HG03135 (cell line): ENCODE results near the gene SHANK1.

Experiments used
- ATAC-seq: cut with Tn5 transposase; IDR thresholded peaks from one replicate; pipeline ENCODE4 v1.9.1; 2021; ENCODE audit warnings: mild to moderate bottlenecking, moderate library complexity; ENCODE audit not compliant: unreplicated experiment

The SHANK1 gene

DNA sequence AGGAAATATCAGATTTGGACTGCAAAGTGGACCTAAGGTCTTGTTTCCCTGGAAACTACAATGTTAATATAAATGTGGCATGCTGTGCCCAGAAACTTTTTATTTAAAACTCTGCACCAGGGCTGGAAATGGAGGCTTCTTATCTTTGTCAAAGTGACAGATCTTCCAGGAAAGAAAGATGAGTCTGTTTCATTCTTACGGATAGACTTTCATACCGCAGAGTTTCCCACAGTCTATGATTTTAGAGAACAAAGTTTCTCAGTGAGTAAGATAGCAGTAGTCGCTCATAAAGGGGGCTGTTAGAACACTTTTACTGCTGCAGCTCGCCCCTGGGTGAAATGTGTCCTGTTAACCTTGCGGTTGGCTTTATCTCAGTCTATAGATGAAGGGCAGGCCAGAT is 10.3 kb upstream of the SHANK1 start:
- no peak for ATAC-seq

DNA sequence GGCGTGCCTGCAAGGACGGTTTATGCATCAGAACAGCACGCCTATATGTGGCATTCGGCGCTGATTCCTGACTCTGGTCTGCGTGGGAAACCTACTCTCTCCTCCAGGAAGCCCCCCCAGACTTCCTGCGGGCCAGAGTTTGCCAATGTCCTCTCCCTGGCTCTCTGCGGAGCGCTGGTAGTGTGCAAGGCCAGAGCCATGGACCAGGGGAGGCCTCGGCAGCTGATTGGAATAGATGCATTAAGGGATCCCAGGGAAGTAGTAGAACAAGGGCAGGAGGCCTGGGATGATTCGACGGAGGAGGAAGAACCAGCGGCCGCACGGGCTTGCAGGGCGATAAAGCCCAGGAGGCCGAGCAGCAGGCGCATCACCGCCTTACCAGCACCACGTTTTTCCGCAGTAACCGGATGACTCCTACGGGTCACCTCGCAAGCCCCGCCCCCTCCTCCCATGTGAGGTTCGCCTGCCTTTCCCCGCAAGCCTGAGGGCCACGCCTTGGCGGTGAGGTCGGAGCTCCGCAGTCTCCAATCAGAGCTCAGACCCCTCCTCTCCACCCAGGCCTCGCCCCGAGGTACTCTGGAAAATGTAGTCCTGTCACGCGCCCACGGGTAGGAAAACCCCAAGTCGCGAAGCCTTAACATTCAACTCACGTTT is 8.6 kb upstream of the SHANK1 start:
- ATAC-seq = no peak

DNA sequence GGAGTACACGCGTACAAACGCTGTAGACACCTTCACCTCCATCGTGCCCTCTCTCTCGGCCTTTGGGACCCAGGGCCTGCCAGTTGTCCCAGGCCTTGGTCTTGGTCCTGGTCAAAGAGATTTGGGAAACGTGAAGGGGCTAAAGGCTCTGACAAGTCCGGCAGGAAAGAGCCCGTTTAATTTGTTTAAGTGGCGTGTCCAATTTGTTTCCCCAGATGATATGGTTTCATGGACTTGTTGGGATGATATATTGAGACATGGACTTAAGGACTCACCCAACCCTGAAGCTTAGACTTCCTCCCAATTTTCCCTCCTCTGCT is 6.3 kb upstream of the SHANK1 start:
- no peak for ATAC-seq

DNA sequence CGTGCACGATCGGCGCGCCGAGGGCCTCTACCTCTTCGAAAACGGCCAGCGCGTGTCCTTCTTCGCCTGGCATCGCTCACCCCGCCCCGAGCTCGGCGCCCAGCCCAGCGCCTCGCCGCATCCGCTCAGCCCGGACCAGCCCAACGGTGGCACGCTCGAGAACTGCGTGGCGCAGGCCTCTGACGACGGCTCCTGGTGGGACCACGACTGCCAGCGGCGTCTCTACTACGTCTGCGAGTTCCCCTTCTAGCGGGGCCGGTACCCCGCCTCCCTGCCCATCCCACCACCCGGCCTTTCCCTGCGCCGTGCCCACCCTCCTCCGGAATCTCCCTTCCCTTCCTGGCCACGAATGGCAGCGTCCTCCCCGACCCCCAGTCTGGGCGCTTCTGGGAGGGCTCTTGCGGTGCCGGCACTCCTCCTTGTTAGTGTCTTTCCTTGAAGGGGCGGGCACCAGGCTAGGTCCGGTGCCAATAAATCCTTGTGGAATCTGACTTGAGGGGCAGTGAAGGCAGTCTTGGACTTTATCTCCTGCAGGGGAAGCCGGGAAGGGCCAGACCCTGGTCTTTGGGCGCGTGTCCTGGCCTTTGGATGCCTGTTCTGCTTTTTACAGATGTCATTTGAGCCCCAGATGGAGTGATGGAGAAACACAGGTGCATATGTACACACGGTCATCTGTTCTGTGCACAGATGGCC is 5.8 kb upstream of the SHANK1 start:
- ATAC-seq = no peak

DNA sequence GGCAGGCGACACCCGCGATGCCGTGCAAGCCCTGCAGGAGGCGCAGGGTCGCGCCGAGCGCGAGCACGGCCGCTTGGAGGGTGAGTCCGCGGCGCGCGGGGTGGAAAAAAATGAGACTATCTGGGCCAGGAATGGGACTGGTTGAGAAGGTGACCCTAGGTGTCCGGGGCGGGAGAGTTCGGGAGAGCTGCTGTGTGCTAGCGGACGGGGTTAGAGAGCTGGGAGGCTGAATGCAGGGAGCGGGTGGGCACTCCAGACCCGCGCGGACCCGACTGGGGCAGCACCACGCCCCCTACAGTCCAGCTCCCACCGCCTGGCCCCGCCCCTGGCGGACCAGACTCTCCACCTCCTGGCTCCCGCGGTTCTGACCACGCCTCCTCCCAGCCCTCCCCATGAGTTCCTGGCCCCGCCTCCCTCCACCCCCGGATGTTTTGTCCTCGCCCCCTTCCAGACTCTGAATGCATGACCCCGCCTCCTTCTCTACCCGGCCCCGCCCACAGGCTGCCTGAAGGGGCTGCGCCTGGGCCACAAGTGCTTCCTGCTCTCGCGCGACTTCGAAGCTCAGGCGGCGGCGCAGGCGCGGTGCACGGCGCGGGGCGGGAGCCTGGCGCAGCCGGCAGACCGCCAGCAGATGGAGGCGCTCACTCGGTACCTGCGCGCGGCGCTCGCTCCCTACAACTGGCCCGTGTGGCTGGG is 5.1 kb upstream of the SHANK1 start:
- peak; percentile 63 for ATAC-seq

DNA sequence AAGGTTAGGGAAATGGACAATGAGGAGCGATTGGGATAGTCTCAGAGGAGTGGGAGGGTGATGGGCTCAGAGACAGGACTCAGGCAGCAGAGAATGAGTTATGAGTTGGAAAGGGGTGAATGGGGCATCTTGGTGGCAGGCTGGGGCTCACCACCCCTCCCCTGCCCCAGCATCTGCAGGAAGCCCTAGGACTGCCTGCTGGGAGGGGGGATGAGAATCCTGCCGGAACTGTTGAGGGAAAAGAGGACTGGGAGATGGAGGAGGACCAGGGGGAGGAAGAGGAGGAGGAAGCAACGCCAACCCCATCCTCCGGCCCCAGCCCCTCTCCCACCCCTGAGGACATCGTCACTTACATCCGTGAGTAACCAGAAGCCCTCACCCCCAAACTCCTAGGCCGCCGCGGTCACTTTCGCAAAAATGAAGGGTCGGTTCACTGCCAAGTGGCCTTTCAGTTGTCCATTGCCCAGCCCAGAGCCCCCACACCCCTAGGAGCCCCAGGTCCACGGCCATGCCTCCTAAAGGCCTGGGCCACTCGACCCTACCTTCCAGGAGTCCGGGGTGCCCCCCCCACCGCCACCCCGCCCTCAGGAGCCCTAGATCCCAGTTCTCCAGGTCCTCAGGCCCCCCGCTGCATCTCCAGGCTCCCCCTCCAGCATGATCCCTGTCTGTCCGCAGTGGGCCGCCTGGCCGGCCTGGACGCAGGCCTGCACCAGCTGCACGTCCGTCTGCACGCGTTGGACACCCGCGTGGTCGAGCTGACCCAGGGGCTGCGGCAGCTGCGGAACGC is 4.3 kb upstream of the SHANK1 start:
- ATAC-seq = no peak

DNA sequence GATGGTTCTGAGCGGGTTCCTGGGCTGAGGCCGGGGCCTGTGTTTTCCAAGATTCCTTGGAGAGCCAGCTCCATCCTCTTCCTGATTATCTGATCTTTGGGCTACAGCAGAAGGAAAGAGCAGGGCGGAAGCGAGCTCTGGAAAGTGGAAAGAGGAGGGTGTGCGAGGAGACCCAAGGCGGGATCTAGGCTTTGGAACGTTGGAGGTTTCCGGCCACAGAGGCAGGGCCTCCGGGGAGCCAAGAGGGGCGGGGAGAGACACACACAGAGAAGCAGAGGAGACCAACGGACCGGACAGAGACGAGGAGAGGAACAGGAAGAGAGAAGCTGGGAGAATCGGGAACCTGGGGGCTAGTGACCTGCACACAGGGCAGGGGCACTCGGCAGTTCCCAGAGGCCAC is 3.5 kb upstream of the SHANK1 start, which contains the start of gene CLEC11A:
TSS of gene CLEC11A (plus strand) at position 296 of the 400 bp plus-strand sequence. CDS start 162 bp downstream, outside the sequence.
- ATAC-seq = no peak

DNA sequence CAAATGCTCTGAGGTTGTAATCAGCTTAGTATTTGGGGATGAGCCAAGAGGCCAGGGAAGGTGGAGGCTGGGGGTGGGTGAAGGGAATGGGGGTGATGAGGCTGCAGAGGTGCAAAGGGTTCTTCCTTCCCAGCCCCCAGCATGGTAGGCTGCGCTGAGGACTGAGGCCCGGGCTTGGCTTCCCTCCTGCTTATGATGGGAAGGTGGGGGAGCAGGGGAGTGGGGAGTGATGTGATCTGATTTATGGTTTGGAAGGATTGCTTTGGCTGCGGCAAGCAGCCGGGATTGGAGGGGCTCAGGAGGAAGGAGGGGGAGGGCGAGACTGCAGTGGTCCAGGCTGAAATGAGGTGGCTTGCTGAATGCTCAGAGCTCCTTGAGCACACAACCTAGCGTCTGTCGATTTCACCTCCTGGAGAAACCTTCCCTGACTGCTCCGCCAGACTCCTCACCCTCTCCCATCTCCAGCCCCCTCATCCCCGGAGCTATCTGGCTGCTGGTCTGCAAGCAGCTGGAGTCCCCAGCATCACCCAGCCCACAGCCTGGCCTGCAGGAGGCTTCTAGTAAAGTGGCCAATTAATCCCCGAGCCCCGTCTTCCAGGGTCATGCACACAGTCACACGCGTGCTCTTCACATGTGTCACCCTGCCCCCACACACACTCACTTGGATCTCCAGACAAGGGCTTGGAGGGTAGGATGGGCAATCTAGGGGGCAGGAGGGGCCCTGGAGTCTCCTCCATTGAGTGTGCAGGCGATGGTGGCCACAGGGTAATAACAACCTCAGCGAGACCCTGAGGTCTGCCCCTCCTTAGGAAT is 2.8 kb upstream of the SHANK1 start:
- no peak for ATAC-seq

DNA sequence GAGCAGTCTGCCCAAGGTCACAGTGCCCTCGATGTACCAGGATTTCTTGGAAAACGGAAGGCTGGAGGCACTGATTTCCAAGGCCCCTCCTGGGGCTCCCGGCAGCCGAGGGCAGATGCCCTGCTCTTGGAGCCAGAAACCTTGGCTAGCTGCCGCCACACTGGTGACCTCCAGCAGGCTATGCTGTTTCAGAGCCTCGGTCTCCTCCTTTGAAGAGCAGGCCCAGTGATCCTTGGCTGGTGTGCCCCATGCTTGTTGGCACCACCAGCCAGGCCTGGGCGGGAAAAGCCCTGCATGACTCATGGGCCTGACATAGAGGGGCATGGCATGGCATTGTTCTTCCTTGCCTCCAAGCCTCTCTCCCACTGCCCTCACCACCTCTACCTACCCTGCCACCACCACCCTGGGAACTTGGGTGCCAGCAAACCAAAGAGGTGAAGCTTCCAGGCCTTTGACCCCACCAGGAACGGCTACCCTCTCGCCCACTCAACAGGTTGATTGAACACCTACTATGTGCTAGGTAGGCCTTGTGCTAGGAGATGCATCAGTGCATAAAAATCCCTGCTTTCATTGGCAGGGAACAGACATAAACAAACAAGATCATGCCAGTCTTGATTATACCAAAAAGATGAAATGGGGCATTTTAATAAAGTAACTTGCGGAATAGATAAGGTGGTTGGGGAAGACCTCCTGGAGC is 2.0 kb upstream of the SHANK1 start:
- ATAC-seq = no peak

DNA sequence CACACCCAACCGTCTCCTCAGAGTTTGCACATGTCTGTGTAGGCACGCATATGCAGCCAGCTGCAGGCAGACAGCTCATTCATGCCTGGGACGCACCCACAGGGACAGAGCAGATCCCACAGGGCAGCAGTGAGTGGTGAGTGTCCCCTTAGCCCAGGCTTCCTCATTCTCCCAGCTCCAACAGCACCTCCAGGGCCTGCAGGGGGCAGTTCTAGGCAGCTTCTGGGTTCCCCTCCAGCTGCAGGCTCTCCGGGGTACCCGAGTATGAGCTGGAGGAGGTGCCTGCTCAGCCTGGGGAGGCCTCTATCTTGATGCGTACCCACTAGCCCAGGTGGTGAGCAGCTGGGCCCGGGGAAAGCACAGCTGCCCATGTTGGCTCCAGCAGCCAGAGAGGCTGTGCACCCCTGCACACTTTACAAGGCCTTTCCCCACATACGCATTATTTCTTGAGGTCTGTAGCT is 1.3 kb upstream of the SHANK1 start:
- no peak for ATAC-seq

DNA sequence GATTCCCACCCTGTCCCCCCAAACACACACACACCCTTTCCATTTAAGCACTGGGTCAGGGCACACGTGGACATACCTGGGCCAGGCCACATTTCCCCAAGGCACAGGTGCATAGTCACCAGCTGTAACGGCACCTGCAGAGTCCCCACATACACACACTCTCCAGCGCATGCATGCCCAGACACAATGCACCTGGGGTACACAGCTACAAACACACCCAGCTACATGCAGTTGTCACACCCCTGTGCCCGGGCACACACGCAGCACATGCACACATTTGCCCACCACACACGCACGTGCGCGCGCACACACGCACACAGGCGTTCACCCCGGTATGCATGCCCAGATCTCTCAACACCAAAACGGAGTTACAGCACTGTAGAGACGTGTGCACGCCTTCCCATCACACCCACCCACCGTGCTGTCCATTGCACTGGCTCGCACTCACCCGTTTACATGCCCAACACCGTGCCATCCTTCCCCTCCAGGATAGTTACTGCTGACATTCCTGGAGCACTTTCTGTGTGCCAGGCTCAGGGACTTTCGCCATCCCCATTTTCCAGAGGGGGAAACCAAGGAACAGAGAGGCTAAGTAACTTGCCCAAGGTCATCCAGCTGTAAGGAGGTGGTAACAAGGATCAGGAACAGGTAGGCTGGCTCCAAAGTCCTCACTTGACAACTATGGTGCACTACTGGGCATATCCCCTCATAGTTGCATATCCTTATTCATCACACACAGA is 749 bp upstream of the SHANK1 start:
- no peak for ATAC-seq

DNA sequence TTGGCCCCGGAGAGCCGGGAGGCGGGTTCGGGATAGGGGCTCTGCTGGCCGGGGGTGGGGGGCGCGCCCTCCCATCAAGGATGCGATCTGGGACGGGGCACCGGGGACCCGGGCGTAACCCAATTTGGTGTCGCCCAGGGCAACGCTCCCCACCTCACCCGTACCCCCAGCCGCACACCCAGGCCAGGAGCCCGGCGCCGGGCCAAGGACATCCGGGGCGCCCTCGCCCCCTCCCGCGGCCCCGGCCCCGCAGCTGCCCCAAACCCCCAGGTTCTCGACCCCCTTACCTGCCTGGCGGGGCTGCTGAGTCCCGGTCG is 525 bp downstream of the SHANK1 start:
- no peak for ATAC-seq

DNA sequence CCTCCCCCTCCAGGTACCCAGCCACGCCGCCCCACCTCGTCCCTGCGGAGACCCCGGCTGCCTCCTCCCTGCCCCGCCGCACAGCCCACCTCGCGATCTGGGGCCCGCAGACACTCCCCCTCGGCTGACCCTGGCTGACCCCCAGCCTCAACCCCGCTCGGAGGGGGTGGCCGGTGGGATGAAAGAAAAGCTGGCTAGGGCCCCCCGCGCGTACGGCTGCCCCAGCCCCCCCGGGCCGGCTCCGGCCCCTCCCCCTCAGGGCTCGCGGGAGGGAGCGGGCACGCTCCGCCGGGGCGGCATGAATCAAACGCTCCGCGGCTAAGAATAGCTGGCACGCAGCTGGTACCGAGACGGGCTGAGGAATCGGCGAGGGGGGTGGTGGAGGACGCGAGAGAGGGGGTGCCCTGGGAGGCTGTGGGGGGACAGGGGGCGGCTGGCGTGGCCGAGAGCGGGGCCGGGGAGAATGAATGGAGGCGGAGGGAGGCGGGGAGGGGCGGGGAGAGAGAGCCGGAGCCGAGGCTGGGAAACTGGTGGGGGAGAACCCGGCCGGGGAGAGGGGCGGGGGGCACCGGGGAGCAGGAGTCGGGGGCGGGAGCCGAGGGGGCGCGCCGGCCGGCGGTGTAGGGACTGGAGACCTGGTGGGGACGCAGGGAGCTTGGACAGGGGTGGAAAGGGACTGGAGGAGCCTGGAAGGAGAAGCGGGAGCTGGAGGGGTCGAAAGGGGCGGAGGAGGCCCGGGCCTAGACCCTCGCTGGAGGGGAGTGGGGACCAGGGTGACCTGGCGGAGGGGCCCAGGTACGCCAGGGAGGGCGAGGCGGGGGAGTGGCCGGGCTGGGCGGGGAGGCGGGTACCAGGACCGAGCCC is 1.1 kb downstream of the SHANK1 start:
- ATAC-seq = no peak

DNA sequence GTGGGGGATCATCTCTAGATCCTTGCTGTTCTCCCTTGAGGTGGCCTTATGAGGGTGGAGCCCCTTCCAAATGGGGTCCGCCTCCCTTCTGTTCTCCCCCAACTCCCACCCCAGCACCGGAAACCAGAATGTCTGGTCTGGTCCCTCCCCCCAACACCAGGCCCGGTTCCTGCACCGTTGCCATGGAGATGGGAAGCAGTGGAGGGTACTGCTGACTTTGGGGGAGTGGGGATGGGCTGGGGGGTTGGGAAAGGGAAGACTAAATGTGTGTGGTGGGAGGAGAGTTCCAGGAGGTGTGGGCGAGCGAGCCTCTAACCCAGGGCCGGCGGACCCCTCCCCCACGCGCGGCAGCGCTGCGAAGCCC is 1.7 kb downstream of the SHANK1 start:
- ATAC-seq = no peak

DNA sequence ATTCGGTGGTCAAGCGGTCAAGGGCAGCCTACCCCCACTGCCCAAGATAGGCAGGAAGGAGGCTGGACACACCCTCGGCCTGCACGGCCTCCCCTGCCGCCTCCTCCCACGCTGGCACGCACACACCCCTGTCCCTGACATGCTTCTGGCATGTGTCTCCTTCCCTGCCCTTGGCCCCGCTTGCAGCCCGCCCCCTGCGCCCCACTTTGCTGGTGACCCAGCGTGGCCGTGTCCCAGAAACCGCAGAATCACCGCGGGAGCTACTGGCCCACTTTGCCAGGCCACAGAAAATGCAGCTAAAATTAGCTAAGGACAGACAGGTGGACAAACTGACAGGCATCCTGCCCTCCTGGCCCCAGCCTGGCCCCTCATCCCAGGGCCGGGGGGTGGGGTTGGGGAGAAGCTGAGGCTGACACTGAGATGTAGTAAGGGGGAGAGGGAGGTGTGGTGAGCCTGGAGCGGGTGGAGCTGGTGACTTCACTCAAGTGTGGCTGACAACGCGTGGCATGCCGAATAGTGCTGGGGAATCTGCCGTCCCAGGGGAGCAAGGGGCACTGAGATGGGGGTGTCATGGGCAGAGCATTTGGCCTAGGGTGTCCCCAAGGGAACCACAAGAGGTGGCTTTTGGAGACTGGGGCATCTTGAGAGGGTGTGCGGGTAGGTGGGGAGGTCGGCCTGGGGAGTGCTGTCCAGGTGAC is 2.4 kb downstream of the SHANK1 start:
- ATAC-seq = no peak

DNA sequence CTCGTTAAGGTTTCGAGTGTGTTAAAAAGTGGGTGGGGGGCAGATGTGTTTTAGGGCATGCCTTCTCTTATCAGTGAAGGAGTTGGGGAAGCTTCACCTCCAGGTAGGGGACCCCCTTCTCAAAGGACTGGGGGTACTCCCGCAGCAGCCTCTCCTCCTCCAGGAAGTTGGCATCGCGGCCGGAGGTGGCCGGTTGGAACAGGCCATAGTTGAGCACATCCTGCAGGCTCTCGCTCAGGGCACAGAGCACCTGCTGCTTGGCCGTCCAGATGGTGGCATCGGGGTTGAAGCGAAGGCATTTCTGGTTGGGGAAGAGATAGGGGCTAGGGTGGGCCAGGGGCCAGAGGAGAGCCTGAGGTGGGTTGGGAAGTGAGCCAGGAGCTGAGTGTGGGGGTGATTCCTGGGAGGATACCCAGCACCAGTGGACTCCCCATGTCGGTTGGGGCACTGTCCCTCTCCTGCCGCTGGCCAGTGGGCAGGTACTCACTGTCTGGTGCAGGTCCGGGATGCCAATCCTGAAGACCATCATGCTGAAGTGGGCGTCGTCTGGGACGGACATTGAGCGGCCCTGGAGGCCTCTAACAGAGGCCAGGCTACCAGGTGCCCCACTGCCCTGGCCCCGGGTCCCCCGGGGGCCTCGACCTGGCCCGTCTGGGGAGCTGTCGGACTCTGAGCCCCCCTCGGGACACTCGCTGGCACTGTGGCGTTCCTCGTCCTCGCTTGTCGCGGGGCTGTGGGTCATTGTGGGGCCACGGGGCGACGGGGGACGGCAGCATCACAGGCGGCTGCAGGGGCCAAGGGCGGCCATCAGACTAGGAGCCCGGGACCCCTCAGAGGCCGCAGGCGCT is 3.2 kb downstream of the SHANK1 start:
- no peak for ATAC-seq
